ENCODE measurements around the gene CETP.

CETP gene

DNA sequence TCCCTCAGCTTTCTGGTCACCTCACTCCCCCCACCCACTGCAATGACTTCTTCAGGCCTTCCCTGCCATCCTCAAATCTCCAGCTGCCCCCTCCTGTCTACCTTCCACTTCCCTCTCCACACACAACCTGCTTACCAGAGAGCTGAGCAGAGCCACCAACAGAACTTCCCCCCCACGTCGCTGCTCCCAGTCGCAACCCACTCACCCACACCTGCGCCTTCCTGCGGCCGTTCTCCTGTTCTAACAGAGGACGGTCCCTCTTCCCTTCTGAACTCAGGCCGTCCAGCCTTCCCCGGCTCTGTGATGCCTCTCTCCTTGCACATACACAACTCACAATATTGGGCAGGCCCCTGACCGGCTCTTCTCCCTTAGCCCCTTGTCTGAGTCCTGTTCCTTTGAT is 14.0 kb downstream of the CETP start:
- CTCF ChIA-PET = interaction anchor here (1.0 kb wide), 1 partner anchor 11 kb away, joined by 4 read pairs; no protein-coding TSS in a partner anchor
- TF ChIP-seq FOXM1 (IDR thresholded peaks at IDR 0.05; ENCODE audit: borderline replicate concordance) (no peak), NFRKB (IDR thresholded peaks at IDR 0.05) (no peak), SP1 (IDR thresholded peaks at IDR 0.05) (no peak)
- POLR2A ChIA-PET = no interaction called here
- no peak for DNase-seq (ENCODE audit: extremely low spot score)

DNA sequence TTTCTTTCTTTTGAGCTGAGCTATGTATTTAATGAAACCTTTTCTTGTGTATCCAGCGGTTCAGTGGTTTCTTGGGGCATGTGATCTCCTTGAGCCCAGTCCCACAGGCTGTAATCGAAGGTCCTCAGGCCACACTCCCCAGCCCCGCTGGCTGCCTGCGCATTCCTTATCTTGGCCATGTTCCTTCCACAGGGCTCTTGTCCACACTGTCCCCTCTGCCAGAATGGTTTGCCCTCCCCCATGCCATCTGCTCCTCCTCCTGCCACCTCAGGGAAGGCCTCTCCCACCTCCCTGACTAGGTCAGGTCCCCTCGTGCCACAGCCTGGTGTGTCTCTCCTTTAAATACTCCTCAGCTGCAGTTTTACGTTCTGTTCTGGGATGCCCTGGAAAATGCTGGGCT is 15.5 kb downstream of the CETP start:
- DNase-seq (ENCODE audit: extremely low spot score) = no peak
- POLR2A ChIA-PET = no interaction called here
- CTCF ChIA-PET = interaction anchor here (2.1 kb wide), 1 partner anchor 13 kb away, joined by 8 read pairs; no protein-coding TSS in a partner anchor
- TF ChIP-seq TARDBP (IDR thresholded peaks at IDR 0.05) = no peak
- TF ChIP-seq ZNF384 (IDR thresholded peaks at IDR 0.05) = no peak
- no peak for TF ChIP-seq L3MBTL2 (conservative IDR thresholded peaks at IDR 0.05)

DNA sequence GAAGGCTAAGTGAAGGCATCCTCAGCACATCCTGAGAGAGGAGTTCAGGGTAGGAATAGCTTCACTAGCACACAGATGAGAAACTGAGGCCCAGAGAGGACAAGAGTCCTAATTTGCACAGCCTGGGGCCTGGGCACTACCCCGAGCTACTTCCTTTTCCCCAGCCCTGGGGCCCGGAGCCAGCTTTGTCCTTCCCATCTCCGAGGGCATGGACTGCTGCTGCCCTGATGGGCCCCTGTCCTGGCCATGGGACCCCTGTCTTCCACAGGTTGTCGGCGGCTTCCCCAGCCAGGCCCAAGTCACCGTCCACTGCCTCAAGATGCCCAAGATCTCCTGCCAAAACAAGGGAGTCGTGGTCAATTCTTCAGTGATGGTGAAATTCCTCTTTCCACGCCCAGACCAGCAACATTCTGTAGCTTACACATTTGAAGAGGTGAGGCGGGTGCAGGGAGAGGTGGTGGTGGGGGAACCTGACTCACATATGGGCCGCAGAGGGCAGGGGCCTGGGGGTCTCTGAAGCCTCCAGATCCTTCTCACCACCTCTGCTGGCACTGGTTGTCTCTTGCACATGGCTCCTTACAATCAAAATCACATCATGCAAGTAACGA is 16.2 kb downstream of the CETP start:
- POLR2A ChIA-PET = no interaction called here
- no peak for TF ChIP-seq BHLHE40 (IDR thresholded peaks at IDR 0.05; ENCODE audit: borderline replicate concordance)
- CTCF ChIA-PET = interaction anchor here (0.6 to 2.1 kb wide), 2 partner anchors 14 to 26 kb away, joined by 3 to 8 read pairs; no protein-coding TSS in a partner anchor
- DNase-seq (ENCODE audit: extremely low spot score) = no peak

DNA sequence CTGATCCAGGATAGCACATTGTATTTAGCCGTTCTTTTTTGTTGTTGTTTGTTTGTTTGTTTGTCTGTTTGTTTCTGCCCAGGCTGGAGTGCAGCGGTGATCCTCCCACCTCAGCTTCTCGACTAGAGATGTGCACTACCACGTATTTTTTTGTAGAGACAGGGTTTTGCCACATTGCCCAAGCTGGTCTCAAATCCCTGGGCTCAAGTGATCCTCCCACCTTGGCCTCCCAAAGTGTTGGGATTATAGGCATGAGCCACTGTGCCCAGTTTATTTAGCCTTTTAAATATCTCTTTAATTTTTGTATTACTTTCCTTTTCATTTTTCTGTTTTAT is 18.4 kb downstream of the CETP start:
- CTCF ChIA-PET = no interaction called here
- TF ChIP-seq FOXM1 (IDR thresholded peaks at IDR 0.05; ENCODE audit: borderline replicate concordance) = no peak
- TF ChIP-seq L3MBTL2 (conservative IDR thresholded peaks at IDR 0.05) = no peak
- no peak for TF ChIP-seq SP1 (IDR thresholded peaks at IDR 0.05)
- TF ChIP-seq SUZ12 (IDR thresholded peaks at IDR 0.05) = no peak
- TF ChIP-seq HDGF (IDR thresholded peaks at IDR 0.05; ENCODE audit: borderline replicate concordance) = no peak
- TF ChIP-seq FOXK2 (IDR thresholded peaks at IDR 0.05) = no peak
- TF ChIP-seq ELF4 (IDR thresholded peaks at IDR 0.05) = no peak
- TF ChIP-seq, protein P1, sequence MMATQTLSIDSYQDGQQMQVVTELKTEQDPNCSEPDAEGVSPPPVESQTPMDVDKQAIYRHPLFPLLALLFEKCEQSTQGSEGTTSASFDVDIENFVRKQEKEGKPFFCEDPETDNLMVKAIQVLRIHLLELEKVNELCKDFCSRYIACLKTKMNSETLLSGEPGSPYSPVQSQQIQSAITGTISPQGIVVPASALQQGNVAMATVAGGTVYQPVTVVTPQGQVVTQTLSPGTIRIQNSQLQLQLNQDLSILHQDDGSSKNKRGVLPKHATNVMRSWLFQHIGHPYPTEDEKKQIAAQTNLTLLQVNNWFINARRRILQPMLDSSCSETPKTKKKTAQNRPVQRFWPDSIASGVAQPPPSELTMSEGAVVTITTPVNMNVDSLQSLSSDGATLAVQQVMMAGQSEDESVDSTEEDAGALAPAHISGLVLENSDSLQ (IDR thresholded peaks at IDR 0.05) = no peak
- TF ChIP-seq LEF1 (IDR thresholded peaks at IDR 0.05; ENCODE audit: borderline replicate concordance) = no peak
- TF ChIP-seq NFRKB (IDR thresholded peaks at IDR 0.05) = no peak
- no peak for TF ChIP-seq CTBP1 (IDR thresholded peaks at IDR 0.05; ENCODE audit: borderline replicate concordance)
- TF ChIP-seq TARDBP (IDR thresholded peaks at IDR 0.05) = no peak
- TF ChIP-seq BHLHE40 (IDR thresholded peaks at IDR 0.05; ENCODE audit: borderline replicate concordance) = no peak
- TF ChIP-seq FOXA1 (IDR thresholded peaks at IDR 0.05) = no peak
- no peak for TF ChIP-seq ZNF384 (IDR thresholded peaks at IDR 0.05)
- TF ChIP-seq ARNT (IDR thresholded peaks at IDR 0.05) = no peak

DNA sequence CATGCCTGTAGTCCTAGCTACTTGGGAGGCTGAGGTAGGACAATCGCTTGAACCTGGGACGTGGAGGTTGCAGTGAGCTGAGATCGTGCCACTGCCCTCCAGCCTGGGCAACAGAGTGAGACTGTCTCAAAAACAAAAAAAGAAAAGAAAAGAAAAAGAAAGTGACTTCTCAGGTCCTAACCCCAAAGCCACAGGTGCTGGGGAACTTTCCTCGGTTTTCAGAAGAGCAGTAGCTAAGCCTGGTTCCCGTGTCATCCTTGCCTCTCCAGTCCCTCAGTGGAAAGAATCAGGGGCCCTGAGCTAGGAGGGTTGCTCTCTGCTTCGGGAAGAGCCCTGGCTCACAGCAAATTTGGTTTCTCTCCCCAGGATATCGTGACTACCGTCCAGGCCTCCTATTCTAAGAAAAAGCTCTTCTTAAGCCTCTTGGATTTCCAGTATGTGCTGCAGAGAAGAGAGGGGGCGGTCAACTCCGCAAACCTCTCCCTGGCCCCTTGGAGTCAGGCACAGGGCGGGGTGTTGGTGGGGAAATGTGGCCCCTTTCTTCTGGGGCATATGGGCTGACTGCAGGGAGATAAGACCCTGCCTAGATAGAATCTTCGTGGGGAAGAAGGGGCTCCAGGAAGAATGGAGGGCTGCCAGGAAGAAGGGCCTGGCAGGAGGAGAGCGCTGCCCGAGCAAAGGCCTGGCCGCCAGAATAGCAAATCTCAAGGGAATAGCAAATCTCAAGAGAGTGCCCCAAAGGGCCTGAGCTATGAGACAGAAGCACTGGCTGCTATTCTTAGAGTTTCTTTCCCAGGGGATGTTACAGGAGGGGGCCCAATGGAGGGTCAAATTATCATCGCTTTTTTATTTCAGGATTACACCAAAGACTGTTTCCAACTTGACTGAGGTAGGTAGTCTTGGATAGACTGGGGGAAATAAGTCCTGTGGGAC is 19.3 kb downstream of the CETP start:
- CTCF ChIA-PET = interaction anchor here (0.6 to 0.9 kb wide), 2 partner anchors 16 to 51 kb away, joined by 3 to 4 read pairs; no protein-coding TSS in a partner anchor
- POLR2A ChIA-PET = interaction anchor here (1.1 kb wide), 1 partner anchor 8 kb away, joined by 4 read pairs; the partner anchor contains the start of gene NLRC5
- no peak for DNase-seq (ENCODE audit: extremely low spot score)
- TF ChIP-seq FOXM1 (IDR thresholded peaks at IDR 0.05; ENCODE audit: borderline replicate concordance) (no peak), NFRKB (IDR thresholded peaks at IDR 0.05) (no peak)

More for the DNA sequence above, 18.4 kb downstream of the CETP start:
- POLR2A ChIA-PET = no interaction called here
- no peak for DNase-seq (ENCODE audit: extremely low spot score)

DNA sequence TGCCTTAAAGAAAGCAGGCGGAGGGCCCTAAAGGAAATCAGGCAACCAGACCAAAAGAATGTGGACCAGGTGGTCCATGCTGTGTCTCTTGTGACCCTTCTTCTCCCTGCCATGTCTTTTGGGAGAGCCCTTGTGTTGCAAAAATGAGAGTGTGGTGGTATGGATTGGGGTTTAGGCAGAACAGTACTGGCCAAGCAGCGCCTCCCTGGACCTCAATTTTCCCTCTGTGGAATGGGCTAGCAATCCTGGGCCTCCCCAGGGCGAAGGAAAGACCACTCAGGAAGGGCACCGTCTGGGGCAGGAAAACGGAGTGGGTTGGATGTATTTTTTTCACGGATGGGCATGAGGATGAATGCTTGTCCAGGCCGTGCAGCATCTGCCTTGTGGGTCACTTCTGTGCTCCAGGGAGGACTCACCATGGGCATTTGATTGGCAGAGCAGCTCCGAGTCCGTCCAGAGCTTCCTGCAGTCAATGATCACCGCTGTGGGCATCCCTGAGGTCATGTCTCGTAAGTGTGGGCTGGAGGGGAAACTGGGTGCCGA is 20.1 kb downstream of the CETP start:
- no peak for DNase-seq (ENCODE audit: extremely low spot score)
- TF ChIP-seq HDGF (IDR thresholded peaks at IDR 0.05; ENCODE audit: borderline replicate concordance) = no peak
- no peak for TF ChIP-seq FOXK2 (IDR thresholded peaks at IDR 0.05)
- no peak for TF ChIP-seq ARNT (IDR thresholded peaks at IDR 0.05)
- no peak for TF ChIP-seq ZNF384 (IDR thresholded peaks at IDR 0.05)
- no peak for TF ChIP-seq FOXA1 (IDR thresholded peaks at IDR 0.05)
- TF ChIP-seq, protein P1 (IDR thresholded peaks at IDR 0.05) = no peak
- TF ChIP-seq NFRKB (IDR thresholded peaks at IDR 0.05) = no peak
- TF ChIP-seq FOXM1 (IDR thresholded peaks at IDR 0.05; ENCODE audit: borderline replicate concordance) = no peak
- TF ChIP-seq TARDBP (IDR thresholded peaks at IDR 0.05) = no peak
- TF ChIP-seq LEF1 (IDR thresholded peaks at IDR 0.05; ENCODE audit: borderline replicate concordance) = no peak
- POLR2A ChIA-PET = interaction anchor here (1.1 kb wide), 1 partner anchor 7 kb away, joined by 4 read pairs; the partner anchor contains the start of gene NLRC5
- CTCF ChIA-PET = interaction anchor here (0.5 to 0.9 kb wide), 2 partner anchors 17 to 22 kb away, joined by 3 to 4 read pairs; no protein-coding TSS in a partner anchor

DNA sequence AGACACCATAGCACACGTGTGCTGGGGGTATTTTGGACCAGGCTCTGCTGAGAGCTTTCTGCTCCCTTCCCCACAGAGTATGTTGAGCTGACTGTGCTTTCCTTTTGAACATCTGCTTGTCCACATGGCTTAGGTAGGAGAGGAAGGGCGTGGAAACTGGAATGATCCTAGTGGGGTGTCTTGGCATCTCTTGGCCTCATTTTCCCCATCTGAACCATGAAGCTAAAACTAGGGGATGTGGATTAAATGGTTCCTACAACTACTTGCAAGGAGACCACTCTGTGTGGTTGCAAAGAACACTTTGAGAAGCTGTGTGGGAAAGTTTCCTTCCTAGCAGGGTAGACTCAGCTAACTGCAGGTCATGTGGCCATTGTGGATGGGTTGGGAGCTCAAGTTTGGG is 20.9 kb downstream of the CETP start:
- POLR2A ChIA-PET = no interaction called here
- CTCF ChIA-PET = interaction anchor here (0.5 to 0.7 kb wide), 2 partner anchors 9 to 23 kb away, joined by 3 read pairs; no protein-coding TSS in a partner anchor
- TF ChIP-seq, protein P1 (IDR thresholded peaks at IDR 0.05) = no peak
- TF ChIP-seq FOXM1 (IDR thresholded peaks at IDR 0.05; ENCODE audit: borderline replicate concordance) (no peak), HDGF (IDR thresholded peaks at IDR 0.05; ENCODE audit: borderline replicate concordance) (no peak), ARNT (IDR thresholded peaks at IDR 0.05) (no peak), FOXK2 (IDR thresholded peaks at IDR 0.05) (no peak)
- no peak for DNase-seq (ENCODE audit: extremely low spot score)

Data from HEK293T (cell line).